Measurements from ENCODE around the gene MEP1A.
"Not testable (repeated sequence)": the region's sequence is repeated elsewhere in the genome, so short reads cannot be mapped to it uniquely, and the experiment has no call there.

Gene MEP1A

GRCh38 chr6:46845126-46845525 is 51.9 kb downstream of the MEP1A start:
- Histone ChIP-seq H3K27ac (no peak overlapping the region), H3K4me3 (no peak overlapping the region)
- no peak for DNase-seq (ENCODE audit: low spot score)
- no peak for TF ChIP-seq CTCF (IDR thresholded peaks at IDR 0.05)

GRCh38 chr6:46848684-46849360 is 55.6 kb downstream of the MEP1A start:
- TF ChIP-seq CTCF (IDR thresholded peaks at IDR 0.05): peak; percentile 88
- peak; percentile 84 for DNase-seq (ENCODE audit: low spot score)
- H3K4me3 ChIP-seq: peak overlapping the region; percentile 52
- no peak overlapping the region for H3K27ac ChIP-seq

GRCh38 chr6:46849361-46849690 is 56.1 kb downstream of the MEP1A start:
- Histone ChIP-seq H3K4me3 (peak overlapping the region; percentile 52), H3K27ac (no peak overlapping the region)
- no peak for TF ChIP-seq CTCF (IDR thresholded peaks at IDR 0.05)
- no peak for DNase-seq (ENCODE audit: low spot score)

- DNase-seq (ENCODE audit: low spot score): no peak
- TF ChIP-seq CTCF (IDR thresholded peaks at IDR 0.05): no peak
- Histone ChIP-seq H3K4me3 (no peak overlapping the region), H3K27ac (no peak overlapping the region)
These were observed 57.6 kb downstream of the MEP1A start for GRCh38 chr6:46850792-46851191.

- H3K27ac ChIP-seq; H3K4me3 ChIP-seq; DNase-seq (ENCODE audit: low spot score): not testable (repeated sequence)
These were observed 58.4 kb downstream of the MEP1A start for GRCh38 chr6:46851576-46851975.

- not testable (repeated sequence) for H3K27ac ChIP-seq; DNase-seq (ENCODE audit: low spot score); H3K4me3 ChIP-seq
- TF ChIP-seq CTCF (IDR thresholded peaks at IDR 0.05): peak; percentile 32
These were observed 62.8 kb downstream of the MEP1A start for GRCh38 chr6:46855966-46856365.

GRCh38 chr6:46862381-46862780 is 69.2 kb downstream of the MEP1A start:
- TF ChIP-seq CTCF (IDR thresholded peaks at IDR 0.05): no peak
- no peak overlapping the region for H3K27ac ChIP-seq
- no peak for DNase-seq (ENCODE audit: low spot score)
- H3K4me3 ChIP-seq: no peak overlapping the region
